Esophagus muscularis mucosa (tissue), 3 donors: ENCODE measurements around the gene MPL.

Source experiments
- EP300 ChIP-seq: sonication (generic); formaldehyde crosslinking; IDR thresholded peaks from one replicate; pipeline ENCODE4 v1.6.1; 2017; ENCODE audit warnings: antibody characterized with exemption
- TF ChIP-seq, protein P1 (sequence below), 3 experiments: fragments of 200-600 bp in 2 of 3; fragments of 450-650 bp in 1 of 3; sonication (generic) in 2 of 3; IDR thresholded peaks; one replicate each; pipeline ENCODE4 v1.5.1; 2017 to 2019; ENCODE audit warnings: antibody characterized with exemption in 3 of 3, mild to moderate bottlenecking in 2 of 3, moderate library complexity in 1 of 3

GRCh38 chr1:43345120-43345519 lies 7.5 kb downstream of the MPL start:
- TF ChIP-seq, protein P1, sequence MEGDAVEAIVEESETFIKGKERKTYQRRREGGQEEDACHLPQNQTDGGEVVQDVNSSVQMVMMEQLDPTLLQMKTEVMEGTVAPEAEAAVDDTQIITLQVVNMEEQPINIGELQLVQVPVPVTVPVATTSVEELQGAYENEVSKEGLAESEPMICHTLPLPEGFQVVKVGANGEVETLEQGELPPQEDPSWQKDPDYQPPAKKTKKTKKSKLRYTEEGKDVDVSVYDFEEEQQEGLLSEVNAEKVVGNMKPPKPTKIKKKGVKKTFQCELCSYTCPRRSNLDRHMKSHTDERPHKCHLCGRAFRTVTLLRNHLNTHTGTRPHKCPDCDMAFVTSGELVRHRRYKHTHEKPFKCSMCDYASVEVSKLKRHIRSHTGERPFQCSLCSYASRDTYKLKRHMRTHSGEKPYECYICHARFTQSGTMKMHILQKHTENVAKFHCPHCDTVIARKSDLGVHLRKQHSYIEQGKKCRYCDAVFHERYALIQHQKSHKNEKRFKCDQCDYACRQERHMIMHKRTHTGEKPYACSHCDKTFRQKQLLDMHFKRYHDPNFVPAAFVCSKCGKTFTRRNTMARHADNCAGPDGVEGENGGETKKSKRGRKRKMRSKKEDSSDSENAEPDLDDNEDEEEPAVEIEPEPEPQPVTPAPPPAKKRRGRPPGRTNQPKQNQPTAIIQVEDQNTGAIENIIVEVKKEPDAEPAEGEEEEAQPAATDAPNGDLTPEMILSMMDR (IDR thresholded peaks at IDR 0.05): no peak
- no peak for TF ChIP-seq EP300
